GM18507 (cell line): Measurements from ENCODE around the gene GALNS.
"Not testable (repeated sequence)": the region's sequence is repeated elsewhere in the genome, so short reads cannot be mapped to it uniquely, and the experiment has no call there.

Experiments used
- DNase-seq: peaks from one replicate; pipeline ENCODE4 v3.0.0; 2011; ENCODE audit warnings: low read depth; ENCODE audit not compliant: insufficient read length; ENCODE audit errors: extremely low spot score
- FAIRE-seq: peaks from 2 replicates; lab custom pipeline; 2011; peaks lifted over from hg19 to GRCh38; lab: Jason Lieb, UNC

The GALNS gene

GRCh38 chr16:88780142-88781062 lies 76.3 kb downstream of the GALNS start:
- FAIRE-seq (no peak), DNase-seq (no peak)

GRCh38 chr16:88779406-88780141 lies 77.2 kb downstream of the GALNS start:
- no peak for FAIRE-seq

GRCh38 chr16:88778541-88779065 lies 78.1 kb downstream of the GALNS start:
- FAIRE-seq (no peak), DNase-seq (no peak)

More at GRCh38 chr16:88779406-88780141, 77.2 kb downstream of the GALNS start:
- DNase-seq = no peak

GRCh38 chr16:88778271-88778525 lies 78.5 kb downstream of the GALNS start:
- DNase-seq = no peak
- no peak for FAIRE-seq

GRCh38 chr16:88777471-88778270 lies 79.1 kb downstream of the GALNS start:
- FAIRE-seq = no peak
- no peak for DNase-seq

GRCh38 chr16:88775825-88776224 lies 80.9 kb downstream of the GALNS start:
- no peak for DNase-seq
- no peak for FAIRE-seq

- no peak for FAIRE-seq
These were observed 82.0 kb downstream of the GALNS start for GRCh38 chr16:88774544-88775393.

GRCh38 chr16:88773812-88774291 lies 82.9 kb downstream of the GALNS start:
- DNase-seq = no peak
- no peak for FAIRE-seq

More at GRCh38 chr16:88774544-88775393, 82.0 kb downstream of the GALNS start:
- no peak for DNase-seq

GRCh38 chr16:88772871-88773811 lies 83.6 kb downstream of the GALNS start:
- DNase-seq = no peak

GRCh38 chr16:88771781-88772180 lies 85.0 kb downstream of the GALNS start:
- DNase-seq, FAIRE-seq: not testable (repeated sequence)

More at GRCh38 chr16:88772871-88773811, 83.6 kb downstream of the GALNS start:
- no peak for FAIRE-seq

- FAIRE-seq (no peak), DNase-seq (no peak)
These were observed 85.4 kb downstream of the GALNS start for GRCh38 chr16:88771294-88771772.

GRCh38 chr16:88770461-88771293 lies 86.1 kb downstream of the GALNS start:
- DNase-seq = no peak
- no peak for FAIRE-seq

- FAIRE-seq (peak; percentile 65), DNase-seq (no peak)
These were observed 86.9 kb downstream of the GALNS start for GRCh38 chr16:88769617-88770460.

GRCh38 chr16:88768071-88768783 lies 88.5 kb downstream of the GALNS start:
- FAIRE-seq (no peak), DNase-seq (no peak)

GRCh38 chr16:88767546-88768070 lies 89.1 kb downstream of the GALNS start:
- no peak for DNase-seq
- no peak for FAIRE-seq
